GM21737 (cell line): ENCODE results near the gene WDSUB1.

Experiments used
- ATAC-seq: cut with Tn5 transposase; IDR thresholded peaks from one replicate; pipeline ENCODE4 v1.9.1; 2021; ENCODE audit warnings: mild to moderate bottlenecking, moderate library complexity; ENCODE audit not compliant: unreplicated experiment

WDSUB1 gene

GRCh38 chr2:159199761-159200465 lies 86.6 kb downstream of the WDSUB1 start:
- ATAC-seq, result no peak

- ATAC-seq, result no peak
These were observed 87.3 kb downstream of the WDSUB1 start for GRCh38 chr2:159199236-159199635.

- no peak for ATAC-seq
These were observed 90.0 kb downstream of the WDSUB1 start for GRCh38 chr2:159196393-159196925.

- ATAC-seq, result no peak
These were observed 90.8 kb downstream of the WDSUB1 start for GRCh38 chr2:159195697-159196096.

- ATAC-seq, result no peak
These were observed 92.3 kb downstream of the WDSUB1 start for GRCh38 chr2:159194241-159194640.

GRCh38 chr2:159193791-159194190 lies 92.7 kb downstream of the WDSUB1 start:
- no peak for ATAC-seq

- ATAC-seq, result no peak
These were observed 94.1 kb downstream of the WDSUB1 start for GRCh38 chr2:159192371-159192918.

- ATAC-seq, result no peak
These were observed 98.1 kb downstream of the WDSUB1 start for GRCh38 chr2:159188449-159188848.

- no peak for ATAC-seq
These were observed 99.4 kb downstream of the WDSUB1 start for GRCh38 chr2:159187106-159187505.

GRCh38 chr2:159186462-159186861 lies 100.0 kb downstream of the WDSUB1 start:
- ATAC-seq, result no peak
